HepG2 (cell line): ENCODE measurements around the gene MRRF. TPM values are rescaled to one million over a fixed set of nuclear protein-coding genes. Genes with fewer than 3 reads are reported as not detected.

ENCODE experiments used
- ARNT ChIP-seq: fragments of 450-650 bp; IDR thresholded peaks from 2 replicates; pipeline ENCODE4 v1.6.1; 2017
- CHCHD3 ChIP-seq: sonication (generic); formaldehyde crosslinking; IDR thresholded peaks from 2 replicates; pipeline ENCODE4 v1.8.0; 2022; ENCODE audit warnings: mild to moderate bottlenecking, missing genetic modification reagents, moderate library complexity
- HOXA7 ChIP-seq: sonication (generic); formaldehyde crosslinking; IDR thresholded peaks from 2 replicates; pipeline ENCODE4 v1.8.1; 2022; ENCODE audit warnings: mild to moderate bottlenecking, missing genetic modification reagents, moderate library complexity
- KAT8 ChIP-seq: IDR thresholded peaks from 2 replicates; pipeline ENCODE4 v1.6.1; 2016; ENCODE audit warnings: missing genetic modification reagents, missing compliant biosample characterization
- LCORL ChIP-seq, 2 experiments: fragments of 450-650 bp in 1 of 2; sonication (generic) in 1 of 2; formaldehyde crosslinking in 1 of 2; IDR thresholded peaks; 2 replicates each; pipeline versions ENCODE4 v1.5.0 to v1.6.1; 2017 to 2020; ENCODE audit warnings: antibody characterized with exemption in 1 of 2, missing genetic modification reagents in 1 of 2
- MAF1 ChIP-seq: sonication (generic); formaldehyde crosslinking; IDR thresholded peaks from 2 replicates; pipeline ENCODE4 v1.5.0; 2020; ENCODE audit warnings: missing genetic modification reagents, borderline replicate concordance
- NCOA2 ChIP-seq: sonication (generic); formaldehyde crosslinking; IDR thresholded peaks from 2 replicates; pipeline ENCODE4 v1.8.0; 2022; ENCODE audit warnings: inconsistent platforms
- NFYB ChIP-seq: sonication (generic); formaldehyde crosslinking; IDR thresholded peaks from 2 replicates; pipeline ENCODE4 v1.4.0; 2020; ENCODE audit warnings: missing genetic modification reagents
- NFYC ChIP-seq: IDR thresholded peaks from 2 replicates; pipeline ENCODE4 v1.6.1; 2016; ENCODE audit warnings: missing genetic modification reagents, missing compliant biosample characterization
- POLR2AphosphoS2 ChIP-seq: IDR thresholded peaks from 2 replicates; pipeline ENCODE4 v1.6.1; 2011; ENCODE audit warnings: low read depth, low read length, improper control_type of control experiment
- RBM22 ChIP-seq: fragments of 200-400 bp; formaldehyde crosslinking; optimal IDR thresholded peaks from 2 replicates; pipeline ENCODE3; 2017; ENCODE audit warnings: mild to moderate bottlenecking, low read length, moderate library complexity
- TAF15 ChIP-seq: fragments of 200-400 bp; formaldehyde crosslinking; IDR thresholded peaks from one replicate; pipeline ENCODE4 v1.6.1; 2018; ENCODE audit warnings: mild to moderate bottlenecking, low read depth, low read length; ENCODE audit not compliant: poor library complexity, severe bottlenecking
- ZFP36L2 ChIP-seq: sonication (generic); formaldehyde crosslinking; IDR thresholded peaks from 2 replicates; pipeline ENCODE4 v1.4.0; 2020; ENCODE audit warnings: missing genetic modification reagents
- ZNF263 ChIP-seq: sonication (generic); formaldehyde crosslinking; IDR thresholded peaks from 2 replicates; pipeline ENCODE4 v1.4.0; 2020; ENCODE audit warnings: missing genetic modification reagents
- ZNF562 ChIP-seq: sonication (generic); formaldehyde crosslinking; IDR thresholded peaks from 2 replicates; pipeline ENCODE4 v1.8.0; 2022; ENCODE audit warnings: missing genetic modification reagents, borderline replicate concordance
- polyA plus RNA-seq, 8 experiments: library from polyadenylated mRNA; depleted of rRNA in 3 of 8; stranded (reverse) in 7 of 8; unstranded in 1 of 8; fragments of >200 nt; fragmentation: Illumina TruSeq in 4 of 8; extraction: Trizol in 4 of 8; gene quantifications; 2 replicates each; pipeline versions ENCODE4 v1.2.1 to v1.2.3, GENCODE V29; 2011 to 2016; ENCODE audit warnings: low read depth in 4 of 8, missing spikeins in 1 of 8, mixed read lengths in 1 of 8; ENCODE audit not compliant: insufficient read depth in 1 of 8
- total RNA-seq, 5 experiments: library from RNA; depleted of rRNA; stranded (reverse); fragments of >200 nt; fragmentation: Illumina TruSeq; extraction: Trizol; gene quantifications; 2 replicates each; pipeline ENCODE4 v1.2.3, GENCODE V29; 2016; ENCODE audit warnings: low read depth in 1 of 5
- TF ChIP-seq, protein P1 (sequence below): sonication (generic); formaldehyde crosslinking; IDR thresholded peaks from 2 replicates; pipeline ENCODE4 v1.5.1; 2020; ENCODE audit warnings: mild to moderate bottlenecking, missing genetic modification reagents, moderate library complexity
- TF ChIP-seq, protein P2 (sequence below): sonication (generic); formaldehyde crosslinking; IDR thresholded peaks from 2 replicates; pipeline ENCODE4 v1.8.0; 2022; ENCODE audit warnings: mild to moderate bottlenecking, missing genetic modification reagents, moderate library complexity
- TF ChIP-seq, protein P3 (sequence below), 2 experiments: sonication (generic) in 1 of 2; formaldehyde crosslinking in 1 of 2; IDR thresholded peaks; 2 replicates each; pipeline versions ENCODE4 v1.6.1 to v1.9.0; 2014 to 2022; ENCODE audit warnings: antibody characterized with exemption in 1 of 2, borderline replicate concordance in 1 of 2, inconsistent platforms in 1 of 2, low read depth in 1 of 2, missing genetic modification reagents in 1 of 2
- TF ChIP-seq, protein P4 (sequence below): sonication (generic); formaldehyde crosslinking; IDR thresholded peaks from 2 replicates; pipeline ENCODE4 v1.8.0; 2023; ENCODE audit warnings: mild to moderate bottlenecking, missing genetic modification reagents

MRRF gene
- total and polyA plus RNA-seq, 2 of the 13 experiments (the other 11 are each of a cell fraction or from before 2014, with no cell fraction given) = 37.3 to 44.3 TPM

DNA sequence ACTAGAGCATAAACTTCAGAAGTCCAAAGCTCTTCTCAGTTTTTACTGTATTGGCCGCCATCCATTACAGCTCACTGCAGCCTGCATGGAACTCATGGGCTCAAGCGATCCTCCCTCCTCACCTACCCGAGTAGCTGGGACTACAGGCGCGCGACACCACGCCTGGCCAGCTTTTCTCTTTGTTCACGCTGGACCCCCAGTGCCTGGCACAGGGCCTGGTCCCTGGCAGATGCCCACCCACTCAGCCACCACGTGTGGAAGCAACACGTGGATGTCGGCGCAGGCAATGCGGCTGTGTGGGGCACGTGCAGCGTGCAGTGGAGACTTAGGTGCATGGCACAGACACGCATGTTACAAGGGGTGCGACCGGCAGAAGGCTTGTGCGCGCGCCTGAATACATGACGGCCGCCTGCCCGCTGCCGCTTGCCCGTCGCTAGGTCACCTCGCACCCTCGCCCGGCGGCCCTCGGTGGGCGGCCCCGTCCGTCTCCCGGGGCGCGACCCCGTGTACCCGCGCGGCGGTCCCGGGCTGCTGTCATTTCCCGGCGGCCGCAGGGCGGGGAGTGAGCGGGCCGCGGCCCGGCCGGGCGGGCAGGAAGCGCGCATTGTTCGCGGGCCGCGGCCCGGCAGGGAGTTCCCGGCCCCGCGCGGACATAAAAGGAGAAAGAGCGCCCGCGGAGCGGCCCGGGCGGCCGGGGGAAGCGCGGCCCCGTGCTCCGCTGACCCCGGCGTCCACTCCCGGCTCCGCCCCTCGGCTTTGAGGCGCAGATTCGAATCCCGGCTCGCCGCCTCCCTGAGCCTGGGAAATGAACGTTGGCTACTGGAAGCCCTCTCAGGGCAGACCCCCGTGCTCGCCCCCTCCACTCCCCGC, 82.0 kb downstream of the MRRF start (continued):
- TF ChIP-seq, protein P1, sequence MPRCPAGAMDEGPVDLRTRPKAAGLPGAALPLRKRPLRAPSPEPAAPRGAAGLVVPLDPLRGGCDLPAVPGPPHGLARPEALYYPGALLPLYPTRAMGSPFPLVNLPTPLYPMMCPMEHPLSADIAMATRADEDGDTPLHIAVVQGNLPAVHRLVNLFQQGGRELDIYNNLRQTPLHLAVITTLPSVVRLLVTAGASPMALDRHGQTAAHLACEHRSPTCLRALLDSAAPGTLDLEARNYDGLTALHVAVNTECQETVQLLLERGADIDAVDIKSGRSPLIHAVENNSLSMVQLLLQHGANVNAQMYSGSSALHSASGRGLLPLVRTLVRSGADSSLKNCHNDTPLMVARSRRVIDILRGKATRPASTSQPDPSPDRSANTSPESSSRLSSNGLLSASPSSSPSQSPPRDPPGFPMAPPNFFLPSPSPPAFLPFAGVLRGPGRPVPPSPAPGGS (CRISPR knock-in tag) = no peak
- TF ChIP-seq HOXA7 (CRISPR knock-in tag) (no peak), ARNT (no peak), MAF1 (CRISPR knock-in tag) (no peak), CHCHD3 (CRISPR knock-in tag) (peak; percentile 25; the same call in 1 of the 2 replicates), POLR2AphosphoS2 (no peak), NCOA2 (no peak), ZNF562 (CRISPR knock-in tag) (peak; percentile 44; the same call in 1 of the 2 replicates), NFYC (0 out of 2 replicates have a peak, but pooled peaks have one; percentile 18), TAF15 (no peak), NFYB (no peak), LCORL (IDR thresholded peaks at IDR 0.05) (no peak), LCORL (CRISPR knock-in tag; IDR thresholded peaks at IDR 0.05) (0 out of 2 replicates have a peak, but pooled peaks have one; percentile 28), KAT8 (CRISPR knock-in tag) (no peak), ZNF263 (CRISPR knock-in tag) (peak; percentile 68), ZFP36L2 (CRISPR knock-in tag) (no peak), RBM22 (no peak)
- TF ChIP-seq, protein P2, sequence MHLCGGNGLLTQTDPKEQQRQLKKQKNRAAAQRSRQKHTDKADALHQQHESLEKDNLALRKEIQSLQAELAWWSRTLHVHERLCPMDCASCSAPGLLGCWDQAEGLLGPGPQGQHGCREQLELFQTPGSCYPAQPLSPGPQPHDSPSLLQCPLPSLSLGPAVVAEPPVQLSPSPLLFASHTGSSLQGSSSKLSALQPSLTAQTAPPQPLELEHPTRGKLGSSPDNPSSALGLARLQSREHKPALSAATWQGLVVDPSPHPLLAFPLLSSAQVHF (CRISPR knock-in tag) = peak; percentile 75; the same call in 1 of the 2 replicates
- TF ChIP-seq, protein P3, sequence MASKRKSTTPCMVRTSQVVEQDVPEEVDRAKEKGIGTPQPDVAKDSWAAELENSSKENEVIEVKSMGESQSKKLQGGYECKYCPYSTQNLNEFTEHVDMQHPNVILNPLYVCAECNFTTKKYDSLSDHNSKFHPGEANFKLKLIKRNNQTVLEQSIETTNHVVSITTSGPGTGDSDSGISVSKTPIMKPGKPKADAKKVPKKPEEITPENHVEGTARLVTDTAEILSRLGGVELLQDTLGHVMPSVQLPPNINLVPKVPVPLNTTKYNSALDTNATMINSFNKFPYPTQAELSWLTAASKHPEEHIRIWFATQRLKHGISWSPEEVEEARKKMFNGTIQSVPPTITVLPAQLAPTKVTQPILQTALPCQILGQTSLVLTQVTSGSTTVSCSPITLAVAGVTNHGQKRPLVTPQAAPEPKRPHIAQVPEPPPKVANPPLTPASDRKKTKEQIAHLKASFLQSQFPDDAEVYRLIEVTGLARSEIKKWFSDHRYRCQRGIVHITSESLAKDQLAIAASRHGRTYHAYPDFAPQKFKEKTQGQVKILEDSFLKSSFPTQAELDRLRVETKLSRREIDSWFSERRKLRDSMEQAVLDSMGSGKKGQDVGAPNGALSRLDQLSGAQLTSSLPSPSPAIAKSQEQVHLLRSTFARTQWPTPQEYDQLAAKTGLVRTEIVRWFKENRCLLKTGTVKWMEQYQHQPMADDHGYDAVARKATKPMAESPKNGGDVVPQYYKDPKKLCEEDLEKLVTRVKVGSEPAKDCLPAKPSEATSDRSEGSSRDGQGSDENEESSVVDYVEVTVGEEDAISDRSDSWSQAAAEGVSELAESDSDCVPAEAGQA (IDR thresholded peaks at IDR 0.05; ENCODE audit: low read depth) = no peak
- TF ChIP-seq, protein P3 (CRISPR knock-in tag; IDR thresholded peaks at IDR 0.05; ENCODE audit: borderline replicate concordance) = 0 out of 2 replicates have a peak, but pooled peaks have one; percentile 52
- TF ChIP-seq, protein P4, sequence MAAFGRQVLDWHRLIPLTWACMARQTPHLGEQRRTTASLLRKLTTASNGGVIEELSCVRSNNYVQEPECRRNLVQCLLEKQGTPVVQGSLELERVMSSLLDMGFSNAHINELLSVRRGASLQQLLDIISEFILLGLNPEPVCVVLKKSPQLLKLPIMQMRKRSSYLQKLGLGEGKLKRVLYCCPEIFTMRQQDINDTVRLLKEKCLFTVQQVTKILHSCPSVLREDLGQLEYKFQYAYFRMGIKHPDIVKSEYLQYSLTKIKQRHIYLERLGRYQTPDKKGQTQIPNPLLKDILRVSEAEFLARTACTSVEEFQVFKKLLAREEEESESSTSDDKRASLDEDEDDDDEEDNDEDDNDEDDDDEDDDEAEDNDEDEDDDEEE = no peak
